ENCODE results near the gene CMYA5. TPM values are rescaled to one million over a fixed set of nuclear protein-coding genes. Genes with fewer than 3 reads are reported as not detected.

The CMYA5 gene
- total RNA-seq, 1 donor from 2014 or later: 0.74 TPM

- Mint-ChIP-seq H3K36me3 (ENCODE audit: unreplicated experiment) (peaks cover 6% of the 10 kb centered on the region), H3K9me3 (ENCODE audit: unreplicated experiment) (no peaks in the 10 kb centered on the region)
Observed at GRCh38 chr5:79736528-79737514, 47.2 kb downstream of the CMYA5 start.

DNA sequence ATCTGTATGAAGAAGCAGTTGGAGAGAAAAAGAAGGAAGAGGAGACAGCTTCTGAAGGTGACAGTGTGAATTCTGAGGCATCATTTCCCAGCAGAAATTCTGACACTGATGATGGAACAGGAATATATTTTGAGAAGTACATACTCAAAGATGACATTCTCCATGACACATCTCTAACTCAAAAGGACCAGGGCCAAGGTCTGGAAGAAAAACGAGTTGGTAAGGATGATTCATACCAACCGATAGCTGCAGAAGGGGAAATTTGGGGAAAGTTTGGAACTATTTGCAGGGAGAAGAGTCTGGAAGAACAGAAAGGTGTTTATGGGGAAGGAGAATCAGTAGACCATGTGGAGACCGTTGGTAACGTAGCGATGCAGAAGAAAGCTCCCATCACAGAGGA is 48.7 kb downstream of the CMYA5 start:
- Mint-ChIP-seq H3K36me3 (ENCODE audit: unreplicated experiment) (peaks cover 6% of the 10 kb centered on the region), H3K9me3 (ENCODE audit: unreplicated experiment) (no peaks in the 10 kb centered on the region), H3K4me1 (ENCODE audit: low read depth, unreplicated experiment) (no peaks in the 10 kb centered on the region), H3K27ac (ENCODE audit: unreplicated experiment) (no peak overlapping the region), H3K4me3 (ENCODE audit: unreplicated experiment) (no peak overlapping the region), H3K27me3 (ENCODE audit: unreplicated experiment) (no peaks in the 10 kb centered on the region)
- no peak for DNase-seq
- TF ChIP-seq, protein P1, sequence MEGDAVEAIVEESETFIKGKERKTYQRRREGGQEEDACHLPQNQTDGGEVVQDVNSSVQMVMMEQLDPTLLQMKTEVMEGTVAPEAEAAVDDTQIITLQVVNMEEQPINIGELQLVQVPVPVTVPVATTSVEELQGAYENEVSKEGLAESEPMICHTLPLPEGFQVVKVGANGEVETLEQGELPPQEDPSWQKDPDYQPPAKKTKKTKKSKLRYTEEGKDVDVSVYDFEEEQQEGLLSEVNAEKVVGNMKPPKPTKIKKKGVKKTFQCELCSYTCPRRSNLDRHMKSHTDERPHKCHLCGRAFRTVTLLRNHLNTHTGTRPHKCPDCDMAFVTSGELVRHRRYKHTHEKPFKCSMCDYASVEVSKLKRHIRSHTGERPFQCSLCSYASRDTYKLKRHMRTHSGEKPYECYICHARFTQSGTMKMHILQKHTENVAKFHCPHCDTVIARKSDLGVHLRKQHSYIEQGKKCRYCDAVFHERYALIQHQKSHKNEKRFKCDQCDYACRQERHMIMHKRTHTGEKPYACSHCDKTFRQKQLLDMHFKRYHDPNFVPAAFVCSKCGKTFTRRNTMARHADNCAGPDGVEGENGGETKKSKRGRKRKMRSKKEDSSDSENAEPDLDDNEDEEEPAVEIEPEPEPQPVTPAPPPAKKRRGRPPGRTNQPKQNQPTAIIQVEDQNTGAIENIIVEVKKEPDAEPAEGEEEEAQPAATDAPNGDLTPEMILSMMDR (IDR thresholded peaks at IDR 0.05; ENCODE audit: partially characterized antibody, unreplicated experiment): no peak

More at GRCh38 chr5:79736528-79737514, 47.2 kb downstream of the CMYA5 start:
- Mint-ChIP-seq H3K27ac (ENCODE audit: unreplicated experiment) (no peak overlapping the region), H3K27me3 (ENCODE audit: unreplicated experiment) (no peaks in the 10 kb centered on the region), H3K4me1 (ENCODE audit: low read depth, unreplicated experiment) (no peaks in the 10 kb centered on the region), H3K4me3 (ENCODE audit: unreplicated experiment) (no peak overlapping the region)
- TF ChIP-seq, protein P1 (IDR thresholded peaks at IDR 0.05; ENCODE audit: partially characterized antibody, unreplicated experiment): no peak
- no peak for DNase-seq

DNA sequence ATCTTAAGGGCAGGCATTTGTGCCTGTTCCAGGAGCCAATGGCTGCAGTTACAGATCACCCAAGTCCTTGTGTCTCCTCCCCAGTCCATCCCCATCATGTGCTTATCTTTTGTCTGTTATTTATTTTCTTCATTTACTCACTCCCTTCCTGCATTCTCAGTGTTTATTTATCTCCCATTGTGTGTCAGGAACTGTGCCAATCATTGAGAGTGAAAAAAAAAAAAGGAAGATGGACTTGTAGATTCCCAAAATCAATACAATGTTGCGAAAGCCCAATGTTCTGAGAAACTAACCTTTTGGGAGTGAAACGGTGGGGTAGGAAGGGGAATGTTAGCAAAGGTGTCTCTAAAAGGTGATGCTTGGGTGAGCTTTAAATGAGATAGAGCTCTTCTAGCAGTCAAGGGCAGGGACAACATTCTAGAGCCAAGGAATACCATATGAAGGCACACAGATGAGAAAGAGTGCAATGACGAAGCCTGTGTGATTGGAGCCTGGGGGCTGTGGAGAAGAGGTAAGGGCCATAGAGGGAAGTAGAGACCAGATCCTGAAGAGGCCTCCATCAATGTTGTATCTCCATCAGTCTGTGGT is 53.0 kb downstream of the CMYA5 start:
- no peak overlapping the region for H3K27ac Mint-ChIP-seq (ENCODE audit: unreplicated experiment)
- H3K36me3 Mint-ChIP-seq (ENCODE audit: unreplicated experiment): peaks cover 6% of the 10 kb centered on the region
- TF ChIP-seq, protein P1 (IDR thresholded peaks at IDR 0.05; ENCODE audit: partially characterized antibody, unreplicated experiment): no peak
- no peak overlapping the region for H3K4me3 Mint-ChIP-seq (ENCODE audit: unreplicated experiment)
- peaks cover 2% of the 10 kb centered on the region for H3K4me1 Mint-ChIP-seq (ENCODE audit: low read depth, unreplicated experiment)
- H3K27me3 Mint-ChIP-seq (ENCODE audit: unreplicated experiment): no peaks in the 10 kb centered on the region
- no peaks in the 10 kb centered on the region for H3K9me3 Mint-ChIP-seq (ENCODE audit: unreplicated experiment)
- no peak for DNase-seq

- Mint-ChIP-seq H3K4me3 (ENCODE audit: unreplicated experiment) (no peak overlapping the region), H3K9me3 (ENCODE audit: unreplicated experiment) (no peaks in the 10 kb centered on the region), H3K4me1 (ENCODE audit: low read depth, unreplicated experiment) (peaks cover 2% of the 10 kb centered on the region), H3K27ac (ENCODE audit: unreplicated experiment) (no peak overlapping the region), H3K27me3 (ENCODE audit: unreplicated experiment) (no peaks in the 10 kb centered on the region), H3K36me3 (ENCODE audit: unreplicated experiment) (no peaks in the 10 kb centered on the region)
- TF ChIP-seq, protein P1 (IDR thresholded peaks at IDR 0.05; ENCODE audit: partially characterized antibody, unreplicated experiment): no peak
- DNase-seq: no peak
Observed at GRCh38 chr5:79743846-79744605, 54.4 kb downstream of the CMYA5 start.

Data from glutamatergic neuron (in vitro differentiated cells).